T-helper 2 cell (primary cell): ENCODE measurements around the gene AGTRAP.

Experiments
- DNase-seq, 5 experiments: peaks; one replicate each; pipeline versions ENCODE4 v3.0.0 to v3.0.0-alpha.2; 2012 to 2022

AGTRAP gene

GRCh38 chr1:11784993-11785769 is 49.2 kb downstream of the AGTRAP start:
- peak in 1 of 5 experiments; percentile 18 for DNase-seq

GRCh38 chr1:11786168-11786567 is 50.2 kb downstream of the AGTRAP start:
- no peak for DNase-seq

GRCh38 chr1:11787251-11787803 is 51.4 kb downstream of the AGTRAP start:
- DNase-seq, result no peak

- no peak for DNase-seq
These were observed 52.0 kb downstream of the AGTRAP start for GRCh38 chr1:11787804-11788436.

- DNase-seq, result no peak
These were observed 52.7 kb downstream of the AGTRAP start for GRCh38 chr1:11788549-11789053.

GRCh38 chr1:11789126-11790067 is 53.5 kb downstream of the AGTRAP start:
- DNase-seq, result no peak

GRCh38 chr1:11790101-11790879 is 54.4 kb downstream of the AGTRAP start:
- DNase-seq, result no peak

GRCh38 chr1:11790880-11791715 is 55.2 kb downstream of the AGTRAP start:
- no peak for DNase-seq

GRCh38 chr1:11792106-11792505 is 56.2 kb downstream of the AGTRAP start:
- DNase-seq, result no peak

GRCh38 chr1:11793819-11794218 is 57.9 kb downstream of the AGTRAP start:
- no peak for DNase-seq

- no peak for DNase-seq
These were observed 58.7 kb downstream of the AGTRAP start for GRCh38 chr1:11794446-11795237.

- no peak for DNase-seq
These were observed 59.4 kb downstream of the AGTRAP start for GRCh38 chr1:11795238-11795890.

GRCh38 chr1:11796036-11796828 is 60.3 kb downstream of the AGTRAP start:
- no peak for DNase-seq

- no peak for DNase-seq
These were observed 61.7 kb downstream of the AGTRAP start for GRCh38 chr1:11797525-11798216.

GRCh38 chr1:11799099-11799498 is 63.2 kb downstream of the AGTRAP start:
- no peak for DNase-seq

- DNase-seq, result no peak
These were observed 64.0 kb downstream of the AGTRAP start for GRCh38 chr1:11799896-11800295.

GRCh38 chr1:11800391-11800755 is 64.4 kb downstream of the AGTRAP start:
- DNase-seq, result no peak
